NCI-H2029 treated with DMSO at 0.1 percent for 48 hours (cell line): ENCODE results near the gene TM4SF20.

Source experiments
- DNase-seq: peaks from one replicate; lab custom pipeline; 2025; lab: John Stamatoyannopoulos, UW

TM4SF20 gene, protein sequence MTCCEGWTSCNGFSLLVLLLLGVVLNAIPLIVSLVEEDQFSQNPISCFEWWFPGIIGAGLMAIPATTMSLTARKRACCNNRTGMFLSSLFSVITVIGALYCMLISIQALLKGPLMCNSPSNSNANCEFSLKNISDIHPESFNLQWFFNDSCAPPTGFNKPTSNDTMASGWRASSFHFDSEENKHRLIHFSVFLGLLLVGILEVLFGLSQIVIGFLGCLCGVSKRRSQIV

GRCh38 chr2:227379095-227379494 lies at the start of gene TM4SF20:
Gene TM4SF20, minus strand, starts transcription at chr2:227379306. Its CDS starts 38 bp downstream, at chr2:227379268.
- no peak for DNase-seq

DNA sequence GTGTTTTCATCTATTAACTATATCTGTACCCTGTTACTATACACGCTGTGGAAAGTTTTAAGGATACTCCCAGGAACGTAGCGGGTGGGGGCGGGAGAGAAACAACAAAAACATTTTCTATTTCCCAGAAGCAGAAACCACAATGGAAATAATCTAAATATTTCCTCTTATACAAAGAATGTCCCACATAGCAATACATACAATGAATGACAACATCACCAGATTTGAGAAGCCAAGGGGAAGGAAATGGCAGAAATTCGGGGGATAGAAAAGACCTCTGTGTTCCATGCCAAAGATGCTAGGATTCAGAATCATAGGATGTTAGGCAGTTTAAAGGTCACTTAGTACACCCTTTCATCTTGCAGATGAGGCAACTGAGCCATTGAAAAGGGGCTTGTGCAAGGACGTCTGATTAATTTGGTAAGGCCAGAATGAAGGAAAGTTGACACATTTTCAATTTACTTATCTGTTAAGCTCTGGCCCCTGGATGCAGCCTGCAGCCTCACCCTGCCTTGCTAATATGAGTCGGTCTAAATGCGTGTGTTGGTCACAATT lies 49.7 kb upstream of the TM4SF20 start:
- DNase-seq: no peak

- no peak for DNase-seq
Observed at GRCh38 chr2:227423656-227424499, 44.8 kb upstream of the TM4SF20 start.

DNA sequence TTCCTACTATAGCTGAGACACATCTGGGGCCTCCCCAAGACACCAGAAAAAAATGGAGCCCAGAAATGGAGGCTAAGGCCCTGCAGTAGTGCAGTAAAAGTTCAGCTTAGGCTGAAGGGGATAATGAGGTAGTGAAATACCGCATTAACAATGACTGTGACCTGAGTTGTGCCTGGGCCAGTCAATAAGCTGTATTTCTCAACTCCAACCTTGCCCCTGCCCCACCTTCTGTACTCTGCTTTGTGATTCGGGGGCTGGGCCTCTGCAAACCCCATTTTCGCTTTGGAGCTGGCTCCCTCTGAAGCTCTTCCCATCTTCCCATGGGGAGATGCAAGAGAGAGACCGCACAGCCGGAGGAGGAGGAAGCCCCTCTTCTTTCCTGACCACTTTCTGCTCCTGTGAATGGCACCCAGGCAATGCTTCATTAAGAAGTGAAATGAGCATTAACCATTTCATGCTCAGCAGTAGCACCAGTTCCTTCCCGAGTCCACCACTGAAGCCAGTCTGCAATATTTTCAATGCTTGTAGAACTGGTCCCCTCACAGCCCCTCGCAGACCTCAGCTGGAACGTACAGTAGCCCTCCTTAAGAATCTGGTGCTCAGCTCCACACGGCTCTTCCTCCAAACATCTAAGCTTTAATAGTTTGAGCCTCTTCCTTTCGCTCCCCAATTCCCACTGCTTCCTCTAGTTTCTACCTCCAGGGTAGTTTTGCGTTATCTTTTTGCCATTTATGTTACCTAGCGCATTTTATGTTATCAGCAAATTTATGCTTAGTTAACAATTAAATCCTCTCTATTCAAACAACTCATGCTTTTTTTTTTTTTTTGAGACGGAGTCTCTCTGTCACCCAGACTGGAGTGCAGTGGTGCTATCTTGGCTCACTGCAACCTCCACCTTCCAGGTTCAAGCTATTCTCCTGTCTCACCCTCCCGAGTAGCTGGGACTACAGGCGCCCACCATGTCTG lies 41.3 kb upstream of the TM4SF20 start:
- no peak for DNase-seq

- no peak for DNase-seq
Observed at GRCh38 chr2:227416701-227417100, 37.6 kb upstream of the TM4SF20 start.

DNA sequence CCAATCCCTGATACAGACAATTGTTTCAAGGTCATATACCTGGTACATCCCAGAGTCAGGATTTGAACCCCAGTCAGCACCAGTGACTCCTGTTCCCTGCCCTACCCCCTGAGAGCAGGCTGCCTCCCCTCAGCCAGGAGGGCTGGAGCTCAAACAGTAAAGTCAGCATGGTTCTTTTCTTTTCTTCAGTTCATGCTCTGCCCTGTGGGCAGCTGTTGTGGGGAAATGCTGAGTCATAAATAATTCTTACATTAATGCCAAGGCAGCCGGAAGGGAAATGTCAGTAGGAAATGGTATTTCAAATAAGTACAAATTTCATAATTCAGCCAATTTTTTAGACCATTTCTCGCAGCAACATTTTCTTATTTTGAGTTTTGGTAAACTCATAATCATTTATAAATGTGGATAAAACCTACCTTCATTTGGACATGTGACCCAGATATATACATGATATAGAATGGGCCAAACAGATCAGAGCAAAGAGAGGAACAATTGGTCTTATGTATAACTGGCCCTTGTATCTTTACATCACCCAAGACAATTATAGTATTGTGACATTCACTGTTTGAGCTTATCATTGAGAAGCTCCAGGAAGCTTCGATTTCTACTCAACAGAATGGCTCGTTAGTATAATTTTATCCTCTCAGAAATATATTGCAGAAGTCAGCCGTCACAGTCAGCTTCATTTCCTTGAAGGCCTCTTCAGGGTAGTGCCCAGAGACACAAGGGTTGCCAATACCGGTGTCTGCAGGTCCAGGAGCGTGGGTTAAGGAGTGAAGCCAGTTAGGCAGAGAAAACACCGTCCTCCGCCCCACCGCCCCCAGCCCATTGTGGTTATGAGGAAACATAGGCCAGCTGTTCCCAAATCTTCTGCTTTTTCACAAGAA lies 36.7 kb upstream of the TM4SF20 start:
- DNase-seq: no peak

DNA sequence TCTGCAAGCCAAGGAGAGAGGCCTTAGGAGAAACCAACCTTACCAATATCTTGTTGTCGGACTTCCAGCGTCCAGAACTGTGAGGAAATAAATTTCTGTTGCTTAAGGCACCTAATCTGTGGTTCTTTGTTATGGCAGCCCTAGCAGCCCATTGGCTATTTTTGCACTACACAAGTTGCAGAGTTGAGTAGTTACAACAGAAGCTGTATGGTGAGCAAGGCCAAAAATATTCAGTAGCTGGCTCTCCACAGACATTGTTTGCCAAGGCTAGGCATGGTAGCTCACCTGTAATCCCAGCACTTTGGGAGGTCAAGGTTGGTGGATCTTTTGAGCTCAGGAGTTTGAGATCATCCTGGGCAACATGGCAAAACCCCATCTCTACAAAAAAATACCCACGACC lies 35.7 kb upstream of the TM4SF20 start:
- no peak for DNase-seq

DNA sequence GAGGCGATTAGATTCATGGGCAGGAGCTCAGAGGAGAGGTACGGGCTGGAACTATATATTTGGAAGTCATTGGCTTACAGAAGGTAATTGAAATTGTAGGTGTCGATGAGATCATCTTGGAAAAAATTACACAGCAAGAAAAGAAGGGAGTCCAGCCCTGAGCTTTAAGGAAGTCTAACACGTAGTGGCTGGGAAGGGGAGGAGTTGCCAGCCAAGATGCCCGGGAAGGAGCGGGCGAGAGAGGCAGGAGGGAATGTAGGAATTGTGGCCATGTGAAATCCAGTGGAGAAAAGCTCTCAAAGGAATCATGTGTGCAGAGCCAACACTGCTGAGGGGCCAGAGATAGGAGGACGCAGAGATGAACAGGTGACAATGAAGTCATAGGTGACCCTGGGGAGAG lies 34.3 kb upstream of the TM4SF20 start:
- DNase-seq: no peak

- no peak for DNase-seq
Observed at GRCh38 chr2:227412877-227413276, 33.8 kb upstream of the TM4SF20 start.

GRCh38 chr2:227411990-227412350 lies 32.9 kb upstream of the TM4SF20 start:
- no peak for DNase-seq

GRCh38 chr2:227411320-227411989 lies 32.3 kb upstream of the TM4SF20 start:
- DNase-seq: no peak

DNA sequence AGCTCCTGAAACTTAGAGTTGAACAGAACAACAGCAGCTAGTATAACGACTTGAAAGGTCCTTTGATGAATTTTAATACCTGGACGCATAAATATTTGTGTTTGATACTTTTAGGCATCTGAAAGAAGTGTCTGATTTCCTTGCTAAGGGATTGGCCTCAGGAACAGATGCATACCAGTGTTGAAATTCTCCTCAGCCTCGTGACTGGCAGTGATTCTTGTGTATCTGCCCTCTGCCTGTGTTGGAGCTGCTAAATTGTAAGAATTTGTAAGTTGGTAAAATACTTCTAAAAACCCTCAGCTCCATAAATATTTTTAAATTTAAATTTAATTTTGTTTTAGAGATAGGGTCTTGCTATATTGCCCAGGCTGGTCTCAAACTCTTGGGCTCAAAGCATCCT lies 31.1 kb upstream of the TM4SF20 start:
- no peak for DNase-seq

DNA sequence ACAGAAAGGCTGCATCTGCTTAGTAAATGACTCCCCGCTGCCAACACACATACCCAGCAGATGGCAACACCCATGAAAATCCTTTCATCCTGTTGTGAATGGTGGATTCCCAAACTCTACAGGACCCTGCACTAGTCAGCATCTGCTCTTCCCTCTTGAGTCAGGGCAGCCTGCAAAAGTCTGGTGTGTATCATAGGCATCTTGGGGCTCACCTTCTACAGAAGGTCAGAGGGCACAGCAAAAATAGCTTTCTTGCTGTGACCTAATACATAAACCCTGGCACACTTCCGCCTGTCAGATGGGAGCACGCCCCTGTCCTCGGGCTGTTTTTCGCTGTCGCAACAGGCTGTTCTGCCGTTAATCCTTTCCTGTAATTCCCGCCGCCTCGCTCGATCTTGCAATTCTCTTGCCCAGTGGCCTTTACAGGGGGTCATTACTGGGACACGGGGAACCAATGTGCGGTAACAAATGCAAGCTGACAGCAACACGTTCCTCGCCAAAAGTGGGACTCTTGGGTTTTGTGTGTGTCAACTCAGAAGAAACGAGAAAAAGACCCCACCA lies 28.6 kb upstream of the TM4SF20 start:
- no peak for DNase-seq

GRCh38 chr2:227406177-227407031 lies 27.3 kb upstream of the TM4SF20 start:
- DNase-seq: peak; percentile 74

GRCh38 chr2:227404585-227405271 lies 25.6 kb upstream of the TM4SF20 start:
- no peak for DNase-seq

DNA sequence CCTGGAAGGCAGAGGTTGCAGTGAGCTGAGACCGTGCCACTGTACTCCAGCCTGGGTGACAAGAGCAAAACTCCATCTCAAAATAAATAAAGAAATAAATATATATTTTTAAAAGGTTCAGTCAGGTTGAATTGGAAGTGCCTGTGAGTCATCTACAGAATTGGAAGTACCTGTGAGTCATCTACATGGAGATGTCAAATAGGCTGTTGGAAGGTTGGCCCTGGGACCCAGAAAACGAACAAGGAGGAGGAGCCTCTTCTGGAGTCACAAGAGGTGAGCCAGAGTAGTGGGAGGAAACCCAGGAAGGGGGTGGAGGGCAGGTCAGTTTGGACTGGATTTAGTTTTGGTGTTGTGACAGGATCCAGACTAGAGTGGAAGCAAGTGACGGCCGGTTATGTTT lies 23.9 kb upstream of the TM4SF20 start:
- DNase-seq: no peak

DNA sequence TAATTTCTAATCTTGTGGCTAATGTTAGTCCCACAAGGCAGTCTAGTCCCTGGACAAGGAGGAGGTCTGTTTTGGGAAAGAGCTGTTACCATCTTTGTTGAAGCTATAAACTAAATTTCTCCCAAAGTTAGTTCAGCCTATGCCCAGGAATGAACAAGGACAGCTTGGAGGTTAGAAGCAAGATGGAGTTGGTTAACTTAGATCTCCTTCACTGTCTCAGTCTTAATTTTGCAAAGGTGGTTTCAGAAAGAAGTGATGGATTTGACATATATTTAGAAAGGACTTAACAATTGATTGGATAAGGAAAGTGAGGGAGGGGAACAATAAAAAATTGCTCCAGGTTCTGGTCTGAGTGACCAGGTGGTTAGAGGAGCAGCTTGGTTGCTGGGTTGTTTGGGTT lies 23.2 kb upstream of the TM4SF20 start:
- no peak for DNase-seq

DNA sequence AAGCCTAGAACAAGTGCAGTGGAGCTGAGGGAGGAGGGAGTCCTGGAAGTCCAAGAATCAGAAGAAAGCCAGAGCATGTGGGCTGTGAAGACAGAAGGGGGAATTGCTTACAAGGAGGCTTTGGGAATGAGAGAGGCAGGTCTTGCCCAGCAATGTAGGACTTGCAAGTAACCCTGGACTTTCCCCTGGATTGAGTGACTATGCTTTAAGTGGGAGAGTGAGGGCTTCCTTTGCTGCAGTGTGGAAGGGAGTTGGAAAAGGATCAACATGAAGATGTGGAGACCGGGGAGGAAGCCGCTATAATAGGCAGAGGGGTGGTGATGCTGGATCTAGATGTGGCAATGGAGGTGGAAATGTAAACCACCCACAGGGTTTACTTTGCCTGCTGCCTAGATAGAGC lies 22.4 kb upstream of the TM4SF20 start:
- no peak for DNase-seq
